ENCODE data around the gene UBC. TPM values are rescaled to one million over a fixed set of nuclear protein-coding genes. Genes with fewer than 3 reads are reported as not detected.
A peak's percentile ranks its signal among the peaks of the same experiment; 100 is the strongest.

Gene UBC
- total and polyA plus RNA-seq, 2 donors (not counting 1 experiment from before 2014, with no cell fraction given), result 953 to 4,477 TPM

- Mint-ChIP-seq H3K9me3 (ENCODE audit: insufficient read depth) (no peaks in the 10 kb centered on the region), H3K4me3 (peak overlapping the region; percentile 90), H3K27me3 (no peaks in the 10 kb centered on the region), H3K4me1 (peaks cover 58% of the 10 kb centered on the region), H3K27ac (peak overlapping the region; percentile 97)
- Histone ChIP-seq H3K9ac (ENCODE audit: low read length) (peak overlapping the region; percentile 59), H3K27ac (ENCODE audit: low read length in 2 of 2) (peak overlapping the region; percentile 93 to 95), H4K20me1 (ENCODE audit: control insufficient read depth, insufficient read depth, low read length, poor library complexity, severe bottlenecking) (no peaks in the 10 kb centered on the region), H3K4me1 (ENCODE audit: control insufficient read depth in 2 of 2, insufficient read depth in 2 of 2, low read length in 2 of 2) (peaks cover 61 to 63% of the 10 kb centered on the region in 2 donors), H3K36me3 (replicated peaks in 1 of 2; ENCODE audit: control extremely low read depth in 1 of 2, control insufficient read depth in 1 of 2, extremely low read depth in 1 of 2, insufficient read depth in 2 of 2, low read length in 1 of 2) (no peaks in the 10 kb centered on the region), H3K79me2 (ENCODE audit: control insufficient read depth, insufficient read depth, low read length) (peaks cover 7% of the 10 kb centered on the region), H2AFZ (ENCODE audit: insufficient read depth, low read depth, low read length, poor library complexity, severe bottlenecking) (peak overlapping the region; percentile 66), H3K4me2 (replicated peaks; ENCODE audit: low read depth, low read length, poor library complexity, severe bottlenecking) (peak overlapping the region; percentile 78), H3K27me3 (replicated peaks in 1 of 4; ENCODE audit: control extremely low read depth in 1 of 4, control insufficient read depth in 3 of 4, insufficient read depth in 4 of 4, low read length in 3 of 4) (no peaks in the 10 kb centered on the region), H3K4me3 (ENCODE audit: control extremely low read depth in 1 of 5, extremely low read depth in 1 of 5, insufficient read depth in 1 of 5, low read depth in 2 of 5, low read length in 4 of 5) (peak overlapping the region; percentile 26 to 60 (median 37)), H3K9me3 (ENCODE audit: control extremely low read depth in 1 of 3, control insufficient read depth in 2 of 3, insufficient read depth in 1 of 3, low read length in 2 of 3) (no peaks in the 10 kb centered on the region)
- POLR2A ChIA-PET, result interaction anchor here (0.5 to 1.4 kb wide), 7 partner anchors 8 to 452 kb away, joined by 3 to 10 read pairs (median 4); no protein-coding TSS in a partner anchor
- CTCF ChIA-PET, result interaction anchor here (1.9 to 17.1 kb wide), 3 partner anchors 8 to 18 kb away, joined by 4 to 392 read pairs (median 101); no protein-coding TSS in a partner anchor
- TF ChIP-seq EZH2 (IDR thresholded peaks at IDR 0.05; ENCODE audit: borderline replicate concordance, insufficient read depth, low read depth, low read length, poor library complexity, severe bottlenecking) (no peak), CTCF (IDR thresholded peaks at IDR 0.05) (no peak)
- DNase-seq (peak; percentile 93), ATAC-seq (ENCODE audit: low read depth) (peak; percentile 59)
- intact Hi-C loops (cut with micrococcal nuclease), result loop anchor here (2.0 to 10.0 kb wide), 4 partner anchors 15 to 357 kb away; partner anchors contain the start of gene NCOR2
- 0% methylated on average over 10 of the region's 16 CpGs for WGBS (ENCODE audit: insufficient coverage)
Measured at GRCh38 chr12:124921200-124922031, 7.0 kb upstream of the UBC start.
